HEK293 (cell line): ENCODE measurements around the gene TK2.

Experiments used
- CTCF ChIA-PET: fragments of 350-600 bp; formaldehyde crosslinking; extraction: SDS; loops from one replicate; lab custom pipeline; 2021; ENCODE audit warnings: antibody characterized with exemption; lab: Yijun Ruan, JAX
- POLR2A ChIA-PET: fragments of 300-600 bp; formaldehyde crosslinking; extraction: SDS; loops from one replicate; lab custom pipeline; 2020; ENCODE audit warnings: antibody characterized with exemption, inconsistent platforms; lab: Yijun Ruan, JAX
- H3K27ac ChIP-seq: fragments of 200-500 bp; sonication (Bioruptor generic); 2 replicates; pipeline ENCODE4 v1.5.1; 2014; ENCODE audit warnings: low read depth, low read length, control low read depth, inconsistent platforms; ENCODE audit errors: extremely low read depth
- H3K36me3 ChIP-seq, 2 experiments: fragments of 200-500 bp in 1 of 2; sonication (Bioruptor generic) in 1 of 2; 1 replicate in 1 of 2; 2 replicates in 1 of 2; pipeline ENCODE4 v1.5.1; 2014 to 2017; ENCODE audit warnings: inconsistent platforms in 2 of 2, low read length in 2 of 2; ENCODE audit not compliant: control insufficient read depth in 2 of 2, insufficient read depth in 1 of 2
- H3K4me1 ChIP-seq: fragments of 200-500 bp; sonication (Bioruptor generic); 2 replicates; pipeline ENCODE4 v1.5.1; 2014; ENCODE audit warnings: mild to moderate bottlenecking, low read length, inconsistent platforms; ENCODE audit not compliant: control insufficient read depth, insufficient read depth
- H3K4me3 ChIP-seq: 2 replicates; pipeline ENCODE4 v1.5.1; 2011; ENCODE audit warnings: low read depth, mild to moderate bottlenecking, control low read depth, low read length, moderate library complexity
- H3K9me3 ChIP-seq: fragments of 200-500 bp; sonication (Bioruptor generic); 2 replicates; pipeline ENCODE4 v1.5.1; 2014; ENCODE audit warnings: low read depth, low read length, inconsistent platforms; ENCODE audit not compliant: control insufficient read depth, insufficient read depth
- GFI1B ChIP-seq: fragments of 450-650 bp; formaldehyde crosslinking; IDR thresholded peaks from 2 replicates; pipeline ENCODE4 v1.5.1; 2016; ENCODE audit warnings: missing biosample characterization, missing genetic modification characterization
- KLF8 ChIP-seq: fragments of 450-650 bp; formaldehyde crosslinking; IDR thresholded peaks from 2 replicates; pipeline ENCODE4 v1.5.1; 2016; ENCODE audit warnings: missing biosample characterization, missing genetic modification characterization
- PRDM6 ChIP-seq: fragments of 450-650 bp; formaldehyde crosslinking; IDR thresholded peaks from 2 replicates; pipeline ENCODE4 v1.5.1; 2017; ENCODE audit warnings: missing biosample characterization, missing genetic modification characterization
- TSHZ1 ChIP-seq: fragments of 450-650 bp; formaldehyde crosslinking; IDR thresholded peaks from 2 replicates; pipeline ENCODE4 v1.5.1; 2016; ENCODE audit warnings: missing biosample characterization, missing genetic modification characterization, borderline replicate concordance
- ZFP37 ChIP-seq: fragments of 450-650 bp; formaldehyde crosslinking; IDR thresholded peaks from 2 replicates; pipeline ENCODE4 v1.5.1; 2016; ENCODE audit warnings: missing biosample characterization, missing genetic modification characterization
- ZNF146 ChIP-seq: fragments of 450-650 bp; formaldehyde crosslinking; IDR thresholded peaks from 2 replicates; pipeline ENCODE4 v1.5.1; 2016; ENCODE audit warnings: missing biosample characterization, missing genetic modification characterization
- ZNF18 ChIP-seq: fragments of 450-650 bp; formaldehyde crosslinking; IDR thresholded peaks from 2 replicates; pipeline ENCODE4 v1.5.1; 2016; ENCODE audit warnings: missing biosample characterization, missing genetic modification characterization
- ZNF184 ChIP-seq: fragments of 450-650 bp; IDR thresholded peaks from 2 replicates; pipeline ENCODE4 v1.5.1; 2018; ENCODE audit warnings: missing biosample characterization, mild to moderate bottlenecking, missing genetic modification characterization
- ZNF214 ChIP-seq: fragments of 450-650 bp; formaldehyde crosslinking; IDR thresholded peaks from 2 replicates; pipeline ENCODE4 v1.5.1; 2017; ENCODE audit warnings: missing biosample characterization, mild to moderate bottlenecking, missing genetic modification characterization, borderline replicate concordance
- ZNF274 ChIP-seq, 2 experiments: fragments of 200-500 bp in 1 of 2; fragments of 450-650 bp in 1 of 2; sonication (Bioruptor generic) in 1 of 2; formaldehyde crosslinking in 1 of 2; IDR thresholded peaks; 2 replicates each; pipeline versions ENCODE4 v1.5.1 to v1.6.1; 2014 to 2016; ENCODE audit warnings: borderline replicate concordance in 1 of 2, inconsistent platforms in 1 of 2, low read length in 1 of 2, missing biosample characterization in 1 of 2, missing genetic modification characterization in 1 of 2
- ZNF350 ChIP-seq: fragments of 450-650 bp; formaldehyde crosslinking; IDR thresholded peaks from 2 replicates; pipeline ENCODE4 v1.5.0; 2017; ENCODE audit warnings: missing biosample characterization, mild to moderate bottlenecking, missing genetic modification characterization
- ZNF362 ChIP-seq: fragments of 450-650 bp; formaldehyde crosslinking; IDR thresholded peaks from 2 replicates; pipeline ENCODE4 v1.5.1; 2016; ENCODE audit warnings: missing biosample characterization, missing genetic modification characterization
- ZNF404 ChIP-seq: fragments of 450-650 bp; formaldehyde crosslinking; IDR thresholded peaks from 2 replicates; pipeline ENCODE4 v1.5.1; 2017; ENCODE audit warnings: missing biosample characterization, missing genetic modification characterization
- ZNF560 ChIP-seq: fragments of 450-650 bp; formaldehyde crosslinking; IDR thresholded peaks from 2 replicates; pipeline ENCODE4 v1.5.1; 2017; ENCODE audit warnings: missing biosample characterization, missing genetic modification characterization, borderline replicate concordance
- ZNF626 ChIP-seq: fragments of 450-650 bp; sonication (Bioruptor Pico); formaldehyde crosslinking; IDR thresholded peaks from 2 replicates; pipeline ENCODE4 v1.5.1; 2018; ENCODE audit warnings: missing biosample characterization, missing genetic modification characterization, inconsistent platforms
- ZNF664 ChIP-seq: fragments of 450-650 bp; formaldehyde crosslinking; IDR thresholded peaks from 2 replicates; pipeline ENCODE4 v1.5.1; 2016; ENCODE audit warnings: missing biosample characterization, missing genetic modification characterization

The TK2 gene

GRCh38 chr16:66563574-66564334, 13.8 kb upstream of the TK2 start:
- ChIA-PET CTCF (interaction anchor here (0.6 to 2.6 kb wide), 10 partner anchors 9 to 188 kb away, joined by 3 to 10 read pairs (median 4); partner anchors contain the start of genes CKLF and DYNC1LI2), POLR2A (no interaction called here)
- TF ChIP-seq KLF8 (tag by site-specific recombination) (no peak), ZNF664 (tag by site-specific recombination) (no peak), ZNF626 (tag by site-specific recombination) (no peak), ZFP37 (tag by site-specific recombination) (no peak), ZNF350 (no peak), ZNF404 (tag by site-specific recombination) (no peak), ZNF18 (no peak), PRDM6 (tag by site-specific recombination) (no peak), ZNF146 (tag by site-specific recombination) (no peak), ZNF184 (tag by site-specific recombination) (no peak), GFI1B (tag by site-specific recombination) (no peak), ZNF274 (IDR thresholded peaks at IDR 0.05; ENCODE audit: low read length) (no peak), ZNF274 (tag by site-specific recombination; IDR thresholded peaks at IDR 0.05; ENCODE audit: borderline replicate concordance) (no peak), TSHZ1 (tag by site-specific recombination) (no peak), ZNF560 (tag by site-specific recombination) (no peak), ZNF362 (no peak), ZNF214 (tag by site-specific recombination) (no peak)
- Histone ChIP-seq H3K4me1 (no peaks in the 10 kb centered on the region), H3K4me3 (no peak overlapping the region), H3K27ac (no peak overlapping the region), H3K36me3 (peaks cover 5 to 79% of the 10 kb centered on the region in 2 experiments; a peak in 2 of 3 replicates), H3K9me3 (no peaks in the 10 kb centered on the region)
